Measurements from ENCODE around the gene MGMT.

- no peak for TF ChIP-seq CTCF (IDR thresholded peaks at IDR 0.05)
- TF ChIP-seq POLR2AphosphoS5 (IDR thresholded peaks at IDR 0.05): no peak
Measured at GRCh38 chr10:129796710-129797420, 329.8 kb downstream of the MGMT start.
